GM19467 (cell line): ENCODE measurements around the gene E2F6.
"Not testable (repeated sequence)": the region's sequence is repeated elsewhere in the genome, so short reads cannot be mapped to it uniquely, and the experiment has no call there.

Experiments
- ATAC-seq: cut with Tn5 transposase; IDR thresholded peaks from one replicate; pipeline ENCODE4 v1.9.1; 2021; ENCODE audit warnings: mild to moderate bottlenecking, moderate library complexity; ENCODE audit not compliant: unreplicated experiment

The E2F6 gene

DNA sequence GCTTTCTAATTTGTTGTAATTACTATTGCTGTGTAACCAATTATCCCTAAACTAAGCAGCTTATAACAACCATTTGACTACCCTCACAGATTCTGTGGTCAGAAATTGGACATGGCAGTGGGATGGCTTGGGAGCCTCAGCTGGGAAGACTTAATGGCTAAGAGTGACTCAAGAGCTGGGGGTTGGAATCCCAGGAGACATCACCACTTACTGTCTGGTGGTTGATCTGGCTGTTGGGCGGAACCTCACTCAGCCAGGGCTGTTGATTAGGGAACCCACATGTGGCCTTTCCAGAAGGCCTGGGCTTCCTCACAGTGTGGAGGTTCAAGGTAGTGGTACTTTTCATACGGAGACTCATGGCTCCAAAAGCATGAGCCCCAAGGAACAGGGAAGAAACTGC lies 49.8 kb downstream of the E2F6 start:
- ATAC-seq, result no peak

DNA sequence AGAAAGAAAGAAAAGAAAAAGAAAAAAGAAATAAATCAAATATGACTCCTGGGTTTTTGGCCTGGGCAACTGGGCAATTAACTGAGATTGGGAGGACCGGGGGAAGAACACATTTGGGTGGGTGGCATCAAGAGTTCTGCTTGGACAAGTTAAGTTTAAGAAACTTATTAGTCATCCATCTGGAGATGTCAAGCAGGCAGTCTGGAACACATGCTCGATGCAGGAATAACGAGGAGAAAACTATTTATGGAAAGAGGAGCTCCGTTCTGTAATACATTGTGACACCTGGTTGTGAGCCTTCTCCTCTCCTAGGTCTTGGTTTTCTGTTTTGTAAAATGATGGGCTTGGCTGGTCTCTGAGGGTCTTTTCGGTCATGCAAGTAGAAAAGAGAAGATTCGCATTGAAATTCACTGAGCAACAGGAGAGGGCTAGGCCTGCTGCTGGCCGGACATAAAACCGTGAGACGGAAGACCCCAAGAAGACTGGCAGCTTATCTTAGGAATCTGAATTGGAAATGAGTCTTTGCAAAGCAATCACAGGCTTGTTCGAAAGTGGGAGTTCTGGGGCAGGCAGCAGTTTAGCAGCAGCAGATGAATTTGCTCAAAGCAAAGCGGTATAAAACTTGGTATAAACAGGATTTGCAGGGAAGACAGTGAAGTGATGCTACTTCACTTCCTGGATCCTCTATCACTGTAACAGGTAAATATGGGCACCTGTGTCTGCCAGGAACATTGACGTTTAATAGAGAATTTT lies 51.4 kb downstream of the E2F6 start:
- no peak for ATAC-seq

DNA sequence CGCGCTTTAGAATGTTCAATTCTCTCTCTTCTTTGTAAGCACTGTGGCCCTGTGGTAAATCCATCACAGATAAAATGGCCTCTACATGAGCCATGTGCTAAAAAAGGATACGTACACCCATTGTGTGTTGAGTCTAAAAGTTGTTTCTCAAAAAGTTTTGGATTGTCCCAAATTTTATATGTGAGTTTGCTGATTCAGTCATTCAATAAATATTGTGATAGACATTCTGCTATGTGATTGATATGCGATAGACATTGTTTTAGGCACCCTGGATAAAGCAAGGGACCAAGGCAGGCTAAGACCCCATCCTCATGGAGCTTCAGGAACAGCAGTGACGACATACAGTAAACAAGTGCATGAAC lies 53.5 kb downstream of the E2F6 start:
- ATAC-seq, result no peak

DNA sequence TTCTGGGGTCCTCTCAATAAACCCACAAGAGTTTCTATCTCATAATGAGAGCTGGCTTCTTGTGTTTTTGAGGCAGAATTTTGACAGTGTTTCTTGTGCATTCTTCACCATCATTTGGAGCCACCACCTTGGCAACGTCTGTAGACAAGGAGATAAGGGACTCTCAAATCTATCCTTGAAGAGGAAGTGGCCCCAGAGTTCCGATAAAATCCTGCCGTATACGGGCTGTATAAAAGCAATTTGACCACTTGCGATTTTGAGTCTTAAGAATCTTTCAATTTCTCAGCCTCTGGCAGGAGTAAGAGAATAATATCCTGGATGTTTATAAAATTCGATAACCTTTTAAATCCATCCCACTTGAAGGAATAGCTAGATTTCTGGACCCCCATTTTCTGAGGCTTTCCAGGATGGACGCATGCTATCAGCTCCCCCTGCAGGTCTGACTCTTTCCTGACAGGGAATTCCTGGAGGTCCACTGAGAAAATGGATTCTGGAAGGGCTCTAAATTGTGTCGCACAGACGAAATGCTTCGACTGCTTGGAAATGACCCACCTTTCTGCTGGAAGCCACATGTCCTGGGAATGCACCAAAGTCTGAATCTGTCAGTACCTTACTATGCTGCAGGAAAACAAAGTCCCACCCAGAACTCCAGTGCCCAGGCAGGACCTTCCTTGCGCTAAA lies 54.1 kb downstream of the E2F6 start:
- ATAC-seq, result no peak

DNA sequence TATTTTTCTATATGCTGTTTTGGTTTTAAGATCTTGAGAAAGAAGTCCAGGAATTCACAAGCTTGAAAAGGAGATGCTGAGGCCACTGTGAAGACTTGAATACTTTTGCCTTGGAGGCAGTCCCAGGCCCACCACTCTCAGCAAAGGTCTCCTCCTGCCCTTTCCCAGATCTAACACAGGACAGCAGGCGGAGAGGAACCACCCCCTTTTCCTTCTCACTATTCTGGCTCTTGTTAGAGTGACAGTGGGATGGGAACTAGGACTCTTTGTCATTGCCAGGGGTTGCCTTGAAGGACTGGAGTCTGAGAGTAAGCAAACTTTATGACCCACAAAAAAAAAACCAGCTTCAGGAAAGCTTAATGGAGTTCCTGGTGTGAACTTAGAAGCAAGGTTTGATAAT lies 54.7 kb downstream of the E2F6 start:
- no peak for ATAC-seq

DNA sequence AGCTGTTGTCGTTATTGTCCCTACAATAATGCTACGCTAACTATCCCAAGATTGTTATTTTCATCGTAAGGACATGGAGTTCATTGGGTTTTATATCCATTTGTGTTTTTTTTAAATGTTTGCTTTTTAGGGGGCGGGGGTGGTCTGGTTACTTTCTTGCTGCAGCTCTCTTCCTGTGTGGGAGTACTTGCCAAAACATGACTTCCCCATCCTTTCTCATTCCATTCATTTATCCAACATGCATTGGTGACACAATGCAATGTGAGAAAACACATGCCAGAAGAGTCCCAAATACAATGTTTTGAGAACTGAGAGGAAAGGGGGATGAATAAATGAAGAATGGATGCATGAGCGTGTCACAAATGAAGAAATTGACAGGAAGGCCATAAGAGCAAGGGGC lies 55.9 kb downstream of the E2F6 start:
- no peak for ATAC-seq

DNA sequence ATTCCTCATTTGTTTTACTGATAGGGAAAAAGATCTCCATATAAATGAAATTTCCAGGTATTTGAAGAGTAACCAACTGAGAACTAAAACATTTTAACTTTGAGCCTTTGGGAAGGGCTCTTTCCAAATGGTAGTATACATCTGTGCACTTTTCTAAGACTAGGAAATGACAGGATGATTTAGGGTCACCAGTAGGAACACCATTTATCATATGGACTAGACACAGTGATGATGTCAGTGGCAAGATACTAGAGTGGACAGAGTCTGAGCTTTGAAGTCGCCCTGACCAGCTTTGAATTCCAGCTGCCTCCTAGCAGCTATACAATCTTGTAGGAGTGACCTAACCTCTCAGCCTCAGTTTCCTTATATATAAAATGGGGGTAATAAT lies 56.4 kb downstream of the E2F6 start:
- no peak for ATAC-seq

DNA sequence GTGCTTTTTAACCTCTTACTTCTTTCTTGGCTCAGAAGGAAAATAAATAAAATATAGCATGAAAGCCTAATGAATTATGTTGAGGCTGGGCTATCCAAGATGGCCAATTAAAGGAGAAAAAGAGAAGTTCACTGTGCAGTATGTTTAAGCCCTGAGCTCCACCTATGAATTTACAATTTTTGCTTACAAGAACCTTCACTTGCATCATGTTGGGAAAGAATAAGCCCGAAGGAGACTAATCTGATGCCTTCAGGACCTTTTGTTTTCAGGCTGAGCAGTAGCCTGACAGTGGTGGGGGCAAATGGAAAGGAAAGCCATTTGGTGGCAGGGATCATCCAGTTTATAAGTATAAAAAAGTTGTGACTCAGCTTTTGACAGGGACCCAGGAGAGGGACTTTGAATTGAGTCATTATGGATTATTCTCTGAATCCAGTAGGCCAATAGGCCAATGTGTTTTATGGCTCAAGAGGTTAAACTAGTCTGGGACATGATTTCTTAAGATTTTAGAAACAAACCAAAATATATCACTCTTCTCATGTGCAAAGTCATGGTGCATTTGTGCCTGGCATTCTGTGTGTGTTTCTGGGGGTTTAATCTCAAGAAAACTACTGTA lies 56.9 kb downstream of the E2F6 start:
- no peak for ATAC-seq

DNA sequence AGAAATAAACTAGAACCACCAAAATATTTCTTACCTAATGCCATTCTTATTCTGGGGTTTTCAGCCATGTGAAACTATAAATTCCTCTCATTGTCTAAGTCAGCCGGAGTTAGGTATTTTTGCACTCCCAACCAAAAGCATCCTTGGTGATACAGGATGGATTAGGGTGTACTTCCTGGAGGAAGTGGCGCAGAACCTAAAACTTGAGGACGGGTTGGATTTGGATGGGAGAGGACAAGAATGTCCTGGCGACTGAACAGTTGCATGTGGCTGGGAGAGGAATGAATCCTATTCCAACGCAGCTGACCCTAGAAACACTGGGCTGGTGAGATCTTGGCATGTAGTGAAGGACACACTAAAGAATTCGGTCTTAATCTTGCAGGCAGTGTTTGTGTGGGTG lies 58.5 kb downstream of the E2F6 start:
- ATAC-seq, result no peak

DNA sequence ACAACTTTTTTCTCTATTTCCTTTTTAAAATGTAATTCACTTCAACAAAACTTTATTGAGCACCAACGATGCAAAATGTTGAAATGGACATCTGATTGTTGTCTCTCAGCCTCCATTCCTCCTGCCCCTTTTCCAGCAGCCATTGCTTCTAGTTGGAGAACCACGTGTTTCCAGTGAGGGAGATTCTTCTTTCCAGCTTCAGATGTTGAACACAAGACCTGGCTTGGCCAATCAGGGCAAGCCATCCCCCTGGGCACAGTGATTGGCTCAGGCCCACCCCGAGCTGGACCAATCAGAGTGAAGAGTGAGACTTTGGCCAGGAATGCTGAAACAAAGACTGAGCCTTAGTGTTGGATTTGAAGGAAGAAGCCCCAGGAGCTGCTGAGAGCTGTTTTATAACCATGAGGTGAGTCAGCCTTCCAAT lies 59.0 kb downstream of the E2F6 start:
- ATAC-seq, result no peak

DNA sequence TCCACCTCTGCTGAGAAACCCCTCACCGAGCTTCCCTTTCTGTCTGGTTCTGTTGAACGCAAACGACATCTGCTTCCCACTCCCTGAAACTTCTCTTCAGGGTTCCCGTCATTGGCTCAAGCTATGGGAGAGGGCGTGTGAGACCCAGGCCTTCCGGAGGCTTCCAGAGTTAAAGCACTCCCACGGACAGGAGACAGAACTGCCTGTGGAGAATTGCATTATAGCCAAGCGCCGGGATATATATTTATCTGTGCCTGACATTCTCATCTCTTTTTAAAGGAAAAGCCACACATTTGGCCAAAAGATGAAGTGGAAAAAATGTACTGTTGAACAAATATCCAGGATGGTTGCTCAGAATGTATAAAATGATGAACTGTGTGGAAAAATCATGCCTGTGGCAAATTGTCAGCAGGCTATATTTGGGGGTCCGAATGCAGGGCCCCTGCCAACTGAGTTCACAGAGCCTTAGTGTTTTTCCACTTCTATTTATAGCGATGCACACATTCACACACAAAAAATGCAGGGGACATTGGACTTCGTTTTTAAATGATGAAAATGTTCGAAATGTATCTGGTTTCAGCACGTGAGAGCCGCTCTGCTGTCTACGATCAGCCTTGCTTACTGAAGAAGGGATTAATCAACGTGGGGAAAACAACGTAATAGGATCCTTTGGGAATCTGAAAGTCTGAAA lies 59.5 kb downstream of the E2F6 start:
- ATAC-seq, result no peak

DNA sequence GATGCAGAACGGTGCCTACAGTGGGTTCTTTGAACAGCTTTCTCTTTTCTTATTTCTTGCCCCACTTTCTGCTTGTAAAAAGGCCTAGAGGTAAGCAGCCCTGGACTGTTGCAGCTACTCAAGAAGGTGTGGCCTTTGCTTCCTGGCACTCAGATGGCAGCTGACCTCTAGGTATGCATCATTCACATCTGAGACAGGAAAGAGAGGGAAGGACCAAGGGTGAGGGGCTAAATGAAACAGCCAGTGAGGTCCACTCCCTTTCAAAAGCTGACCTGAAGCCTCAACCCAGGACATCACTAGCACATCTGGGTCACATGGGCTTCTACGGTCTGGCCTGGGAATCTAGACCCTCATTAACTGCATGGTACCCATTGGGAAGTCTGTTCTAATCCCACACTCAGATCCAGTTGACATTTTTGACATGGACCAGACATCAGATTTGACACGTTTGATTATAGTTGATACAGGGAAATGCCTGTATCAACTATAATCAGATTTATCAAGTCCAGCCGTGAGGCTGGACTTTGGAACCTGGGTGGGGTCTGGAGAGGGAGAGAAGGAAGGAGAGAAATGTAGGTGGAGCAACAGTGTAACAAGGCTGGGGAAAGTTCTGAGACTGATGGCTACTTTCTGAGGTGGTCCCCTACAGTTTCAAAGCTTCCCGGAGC lies 60.2 kb downstream of the E2F6 start:
- ATAC-seq, result no peak

DNA sequence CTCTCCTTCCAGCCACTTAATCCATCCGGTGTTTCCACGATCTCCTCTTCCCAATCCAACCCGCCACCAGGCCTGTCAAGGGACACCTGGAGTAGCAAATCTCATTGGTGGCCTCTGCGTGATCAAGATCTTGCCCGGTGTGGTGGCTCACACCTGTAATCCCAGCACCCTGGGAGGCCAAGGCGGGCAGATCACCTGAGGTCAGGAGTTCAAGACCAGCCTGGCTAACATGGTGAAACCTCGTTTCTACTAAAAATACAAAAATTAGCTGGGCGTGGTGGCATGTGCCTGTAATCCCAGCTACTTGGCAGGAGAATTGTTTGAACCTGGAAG lies 60.9 kb downstream of the E2F6 start:
- not testable (repeated sequence) for ATAC-seq

DNA sequence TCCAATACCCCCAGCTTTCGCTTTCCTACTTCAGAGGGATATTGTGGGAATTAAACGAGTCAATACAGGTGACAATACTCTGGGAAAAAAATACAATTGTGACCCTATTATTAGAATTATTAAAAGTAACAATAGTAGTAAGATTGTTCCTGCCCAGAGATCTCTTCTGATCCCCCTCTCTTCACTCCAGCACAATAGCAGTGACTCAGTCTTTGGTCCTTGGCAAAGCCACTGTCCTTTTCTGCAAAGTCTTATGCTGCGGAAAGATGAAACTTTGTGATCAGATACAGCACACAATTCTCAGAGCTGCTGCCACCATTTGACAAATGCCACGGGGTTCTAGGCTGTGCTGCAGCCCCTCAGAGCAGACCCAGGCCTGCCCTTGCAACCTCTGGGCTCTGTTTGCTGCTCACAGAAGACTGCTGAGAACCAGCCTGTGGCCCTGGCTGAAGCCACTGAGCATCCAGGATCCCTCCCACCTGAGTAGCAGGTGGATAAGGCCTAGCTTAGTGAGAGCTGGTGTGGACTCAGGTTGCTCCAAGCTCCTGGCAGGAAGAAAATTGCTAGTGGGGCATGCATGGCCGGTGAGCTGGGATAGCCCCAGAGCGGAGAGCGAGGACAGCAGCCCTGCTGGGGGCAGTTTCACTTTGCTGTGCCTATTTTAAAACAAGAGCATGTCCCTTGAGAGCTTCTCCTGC lies 61.4 kb downstream of the E2F6 start:
- no peak for ATAC-seq

DNA sequence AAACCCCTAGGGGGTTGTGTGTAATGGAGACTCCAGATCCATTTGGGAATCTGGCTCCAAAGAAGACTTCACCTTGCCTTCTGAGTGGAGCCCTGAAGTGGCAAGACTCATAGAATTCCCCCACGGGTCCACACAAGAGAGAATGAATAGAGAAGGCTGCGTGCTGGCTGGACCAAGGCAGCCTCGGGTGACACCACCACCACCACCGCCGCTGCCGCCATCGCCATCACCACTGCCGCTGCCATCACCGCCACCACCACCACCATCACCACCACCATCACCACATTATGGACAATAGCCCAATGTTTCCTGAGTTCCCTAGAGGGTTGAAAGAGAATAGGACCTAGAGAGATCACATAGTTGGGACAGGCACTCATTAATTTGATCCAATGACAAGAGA lies 63.5 kb downstream of the E2F6 start:
- ATAC-seq, result no peak

DNA sequence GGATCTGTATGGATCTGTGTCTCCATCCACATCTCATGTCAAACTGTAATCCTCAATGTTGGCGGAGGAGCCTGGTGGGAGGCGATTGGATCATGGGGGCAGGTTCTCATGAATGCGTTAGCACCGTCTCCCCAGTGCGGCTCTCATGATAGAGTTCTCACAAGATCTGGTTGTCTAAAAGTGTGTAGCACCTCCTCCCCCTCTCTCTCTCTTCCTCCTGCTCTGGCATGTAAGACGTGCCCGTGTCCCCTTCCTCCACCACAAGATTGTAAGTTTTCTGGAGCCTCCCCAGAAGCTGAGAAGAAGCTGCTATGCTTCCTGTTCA lies 66.6 kb downstream of the E2F6 start:
- ATAC-seq, result no peak

DNA sequence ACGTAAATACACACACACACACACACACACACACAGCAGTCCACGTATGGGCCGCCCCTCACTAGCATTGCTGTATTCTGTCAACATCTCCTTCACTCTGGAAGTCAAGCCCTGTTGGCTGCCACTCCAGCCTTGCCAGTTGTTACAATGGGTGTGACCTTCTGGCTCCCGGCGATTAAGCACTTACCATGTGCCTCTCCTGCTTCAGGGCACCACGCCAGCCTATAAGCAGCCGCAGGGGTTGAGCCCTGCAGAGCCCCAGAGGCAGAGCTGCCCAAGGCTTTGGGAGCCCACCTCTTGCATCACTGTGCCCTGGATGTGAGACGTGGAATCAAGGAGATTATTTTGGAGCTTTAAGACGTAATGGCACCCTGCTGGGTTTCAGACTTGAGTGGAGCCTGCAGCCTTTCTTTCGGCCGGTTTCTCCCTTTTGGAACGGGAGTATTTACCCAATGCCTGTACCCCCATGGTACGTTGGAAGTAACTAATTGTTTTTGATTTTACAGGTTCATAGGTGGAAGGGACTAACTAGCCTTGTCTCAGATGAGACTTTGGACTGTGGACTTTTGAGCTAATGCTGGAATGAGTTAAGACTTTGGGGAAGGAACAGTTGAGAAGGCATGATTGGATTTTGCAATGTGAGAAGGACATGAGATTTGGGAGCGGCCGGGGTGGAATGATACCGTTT lies 67.1 kb downstream of the E2F6 start:
- no peak for ATAC-seq

DNA sequence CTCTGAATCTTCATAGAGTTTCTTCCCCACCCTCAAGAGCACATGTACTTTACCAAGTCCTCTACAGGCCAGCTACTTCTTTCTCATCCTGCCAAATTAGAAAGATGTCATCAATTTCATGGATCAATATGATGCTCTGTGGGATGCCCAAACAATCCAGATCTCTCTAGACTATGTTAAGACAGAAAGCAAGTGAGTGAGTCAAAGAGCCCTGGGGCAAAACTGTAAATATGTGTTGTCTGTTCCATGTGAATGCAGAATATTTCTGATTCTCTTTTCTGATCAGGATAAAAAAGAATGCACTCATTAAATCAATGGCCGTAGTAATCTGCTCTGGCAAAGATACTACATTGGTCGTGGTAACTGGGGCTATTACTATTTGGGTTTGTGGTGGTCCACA lies 68.4 kb downstream of the E2F6 start:
- no peak for ATAC-seq

DNA sequence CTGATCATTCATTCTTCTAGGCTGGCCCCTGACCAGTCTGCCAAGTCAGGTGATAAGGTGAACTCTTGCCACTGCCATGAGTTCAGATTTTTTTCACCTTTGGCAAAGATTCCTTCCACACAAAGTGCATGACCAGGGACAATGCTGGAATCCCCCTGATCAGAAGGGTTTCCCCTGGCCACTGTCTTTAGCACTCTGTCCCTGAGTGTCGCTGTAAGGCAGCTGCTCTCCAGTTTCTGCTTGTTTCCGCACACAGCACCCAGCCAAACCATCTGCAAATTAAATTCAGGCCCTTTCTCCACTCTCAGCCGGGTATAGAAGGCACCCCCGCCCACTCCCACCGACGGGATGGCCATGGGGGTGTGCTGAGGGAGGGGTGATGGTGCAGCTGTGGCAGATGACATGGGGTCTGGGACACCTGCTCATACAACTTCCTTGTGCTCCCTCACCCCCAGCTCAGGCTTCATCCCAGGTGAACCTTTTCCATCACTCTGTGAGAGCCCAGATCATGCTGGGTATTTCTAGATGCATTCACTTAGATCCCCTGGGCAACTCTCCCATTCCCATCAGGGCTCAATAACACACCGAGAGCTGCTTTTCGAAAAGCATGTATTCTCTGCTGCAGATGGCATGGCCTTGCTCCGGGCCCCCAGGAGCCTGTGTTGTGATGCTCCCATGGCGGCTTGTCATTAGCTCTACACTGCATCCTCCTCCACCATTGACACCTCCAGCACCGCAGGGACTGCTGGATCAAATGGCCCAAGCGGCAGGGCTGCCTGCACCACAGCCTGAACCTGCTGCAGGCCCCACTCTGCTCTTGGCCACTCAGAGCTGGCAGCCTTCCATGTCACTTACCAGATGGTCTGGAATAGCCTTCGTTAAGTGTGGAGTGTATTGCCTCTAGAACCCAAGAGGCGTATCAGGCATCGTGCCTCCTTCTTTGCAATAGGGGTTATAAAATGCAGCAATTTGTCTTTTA lies 69.2 kb downstream of the E2F6 start:
- no peak for ATAC-seq
